NT2/D1 (cell line): ENCODE measurements around the gene RIPOR3.
A peak's percentile ranks its signal among the peaks of the same experiment; 100 is the strongest.

ENCODE experiments used
- DNase-seq: peaks from one replicate; pipeline ENCODE4 v3.0.0-alpha.2; 2011; ENCODE audit warnings: low read depth, low spot score
- H3K27me3 ChIP-seq: 2 replicates; pipeline ENCODE4 v1.6.0; 2011; ENCODE audit warnings: mild to moderate bottlenecking; ENCODE audit not compliant: insufficient read length, insufficient read depth
- H3K36me3 ChIP-seq: 2 replicates; pipeline ENCODE4 v1.6.1; 2011; ENCODE audit warnings: mild to moderate bottlenecking, low read length, mixed read lengths; ENCODE audit not compliant: insufficient read depth, insufficient read length
- H3K4me1 ChIP-seq: 2 replicates; pipeline ENCODE4 v1.5.1; 2011; ENCODE audit not compliant: insufficient read depth, insufficient read length
- H3K4me3 ChIP-seq: 2 replicates; pipeline ENCODE4 v1.5.1; 2011; ENCODE audit warnings: low read depth; ENCODE audit not compliant: insufficient read length
- H3K9ac ChIP-seq: 2 replicates; pipeline ENCODE4 v1.6.0; 2011; ENCODE audit warnings: low read depth; ENCODE audit not compliant: insufficient read length
- H3K9me3 ChIP-seq: 2 replicates; pipeline ENCODE4 v1.5.1; 2011; ENCODE audit warnings: mild to moderate bottlenecking, low read length; ENCODE audit not compliant: insufficient read depth
- SUZ12 ChIP-seq: IDR thresholded peaks from 2 replicates; pipeline ENCODE4 v1.6.1; 2011; ENCODE audit not compliant: insufficient read length, insufficient read depth; ENCODE audit errors: extremely low read depth
- YY1 ChIP-seq: IDR thresholded peaks from 2 replicates; pipeline ENCODE4 v1.6.1; 2011; ENCODE audit not compliant: insufficient read length, insufficient read depth
- ZNF274 ChIP-seq: IDR thresholded peaks from 2 replicates; pipeline ENCODE4 v1.6.1; 2011; ENCODE audit warnings: mild to moderate bottlenecking, low read depth, low read length

Gene RIPOR3

GRCh38 chr20:50731930-50732690 is 40.8 kb upstream of the RIPOR3 start:
- H3K9ac ChIP-seq = peak overlapping the region; percentile 88
- no peak for TF ChIP-seq ZNF274
- no peak for TF ChIP-seq SUZ12
- TF ChIP-seq YY1 = no peak
- no peak for DNase-seq
- H3K4me1 ChIP-seq = peaks cover 14% of the 10 kb centered on the region
- peaks cover 20% of the 10 kb centered on the region for H3K36me3 ChIP-seq
- no peaks in the 10 kb centered on the region for H3K27me3 ChIP-seq
- H3K9me3 ChIP-seq = no peaks in the 10 kb centered on the region
- peak overlapping the region; percentile 88 for H3K4me3 ChIP-seq

GRCh38 chr20:50731055-50731929 is 40.0 kb upstream of the RIPOR3 start, which contains the start of gene PARD6B:
Gene PARD6B (plus strand): TSS chr20:50731580. CDS start chr20:50731787, 207 bp downstream.
- Histone ChIP-seq H3K9me3 (no peaks in the 10 kb centered on the region), H3K4me3 (peak within 1 kb of the TSS; percentile 88), H3K9ac (peak within 1 kb of the TSS; percentile 92), H3K27me3 (no peaks in the 10 kb centered on the region), H3K36me3 (peaks cover 20% of the 10 kb centered on the region), H3K4me1 (peaks cover 14% of the 10 kb centered on the region)
- TF ChIP-seq YY1 = no peak
- no peak for TF ChIP-seq ZNF274
- no peak for TF ChIP-seq SUZ12
- peak; percentile 98 for DNase-seq

GRCh38 chr20:50730765-50731054 is 39.4 kb upstream of the RIPOR3 start:
- no peak for DNase-seq
- TF ChIP-seq YY1 (no peak), ZNF274 (no peak), SUZ12 (no peak)
- H3K4me3 ChIP-seq = peak overlapping the region; percentile 58
- H3K9ac ChIP-seq = peak overlapping the region; percentile 92
- no peaks in the 10 kb centered on the region for H3K27me3 ChIP-seq
- peaks cover 16% of the 10 kb centered on the region for H3K36me3 ChIP-seq
- H3K4me1 ChIP-seq = peaks cover 14% of the 10 kb centered on the region
- H3K9me3 ChIP-seq = no peaks in the 10 kb centered on the region

GRCh38 chr20:50729901-50730764 is 38.8 kb upstream of the RIPOR3 start:
- H3K9ac ChIP-seq = peak overlapping the region; percentile 92
- TF ChIP-seq SUZ12 (no peak), ZNF274 (no peak), YY1 (no peak)
- H3K27me3 ChIP-seq = no peaks in the 10 kb centered on the region
- no peaks in the 10 kb centered on the region for H3K9me3 ChIP-seq
- H3K4me3 ChIP-seq = peak overlapping the region; percentile 58
- DNase-seq = no peak
- H3K36me3 ChIP-seq = peaks cover 11% of the 10 kb centered on the region
- H3K4me1 ChIP-seq = peaks cover 14% of the 10 kb centered on the region

- Histone ChIP-seq H3K4me3 (no peak overlapping the region), H3K9ac (no peak overlapping the region), H3K9me3 (no peaks in the 10 kb centered on the region), H3K27me3 (no peaks in the 10 kb centered on the region), H3K36me3 (peaks cover 3% of the 10 kb centered on the region), H3K4me1 (peaks cover 17% of the 10 kb centered on the region)
- TF ChIP-seq YY1 = no peak
- TF ChIP-seq SUZ12 = no peak
- no peak for TF ChIP-seq ZNF274
- DNase-seq = no peak
Measured at GRCh38 chr20:50728981-50729874, 37.9 kb upstream of the RIPOR3 start.

- Histone ChIP-seq H3K36me3 (no peaks in the 10 kb centered on the region), H3K4me3 (no peak overlapping the region), H3K9me3 (no peaks in the 10 kb centered on the region), H3K9ac (no peak overlapping the region), H3K4me1 (peaks cover 15% of the 10 kb centered on the region), H3K27me3 (no peaks in the 10 kb centered on the region)
- TF ChIP-seq ZNF274 (no peak), SUZ12 (no peak), YY1 (no peak)
- no peak for DNase-seq
Measured at GRCh38 chr20:50728486-50728980, 37.2 kb upstream of the RIPOR3 start.
